Measurements from ENCODE around the gene MARCHF3.
"Not testable (repeated sequence)": the region's sequence is repeated elsewhere in the genome, so short reads cannot be mapped to it uniquely, and the experiment has no call there.

The MARCHF3 gene

GRCh38 chr5:127055880-127056653, 25.7 kb upstream of the MARCHF3 start:
- TF ChIP-seq SP1 (IDR thresholded peaks at IDR 0.05): no peak
- TF ChIP-seq BHLHE40 (IDR thresholded peaks at IDR 0.05; ENCODE audit: borderline replicate concordance): no peak
- no peak for TF ChIP-seq FOXM1 (IDR thresholded peaks at IDR 0.05; ENCODE audit: borderline replicate concordance)
- DNase-seq (ENCODE audit: extremely low spot score): no peak
- CTCF ChIA-PET: no interaction called here
- POLR2A ChIA-PET: interaction anchor here (0.9 to 2.0 kb wide), 3 partner anchors 17 to 21 kb away, joined by 3 to 9 read pairs (median 3); partner anchors contain the start of gene C5orf63

- POLR2A ChIA-PET; DNase-seq (ENCODE audit: extremely low spot score); CTCF ChIA-PET: not testable (repeated sequence)
Measured at GRCh38 chr5:127053551-127053950, 23.2 kb upstream of the MARCHF3 start.

GRCh38 chr5:127053049-127053448, 22.7 kb upstream of the MARCHF3 start:
- TF ChIP-seq FOXM1 (IDR thresholded peaks at IDR 0.05; ENCODE audit: borderline replicate concordance) (no peak), ELF4 (IDR thresholded peaks at IDR 0.05) (no peak), BHLHE40 (IDR thresholded peaks at IDR 0.05; ENCODE audit: borderline replicate concordance) (no peak), LEF1 (IDR thresholded peaks at IDR 0.05; ENCODE audit: borderline replicate concordance) (no peak), ARNT (IDR thresholded peaks at IDR 0.05) (no peak), HDGF (IDR thresholded peaks at IDR 0.05; ENCODE audit: borderline replicate concordance) (no peak), PKNOX1 (IDR thresholded peaks at IDR 0.05) (no peak), FOXK2 (IDR thresholded peaks at IDR 0.05) (no peak)

GRCh38 chr5:127051591-127051990, 21.2 kb upstream of the MARCHF3 start:
- ChIA-PET CTCF (no interaction called here), POLR2A (no interaction called here)
- TF ChIP-seq LEF1 (IDR thresholded peaks at IDR 0.05; ENCODE audit: borderline replicate concordance) (no peak), FOXA1 (IDR thresholded peaks at IDR 0.05) (no peak), L3MBTL2 (conservative IDR thresholded peaks at IDR 0.05) (no peak), HDGF (IDR thresholded peaks at IDR 0.05; ENCODE audit: borderline replicate concordance) (no peak), ARNT (IDR thresholded peaks at IDR 0.05) (no peak), SP1 (IDR thresholded peaks at IDR 0.05) (no peak)
- DNase-seq (ENCODE audit: extremely low spot score): no peak

More at GRCh38 chr5:127053049-127053448, 22.7 kb upstream of the MARCHF3 start:
- DNase-seq (ENCODE audit: extremely low spot score): no peak
- ChIA-PET CTCF (no interaction called here), POLR2A (no interaction called here)

- CTCF ChIA-PET: interaction anchor here (0.8 kb wide), 1 partner anchor 12 kb away, joined by 4 read pairs; no protein-coding TSS in a partner anchor
- no peak for TF ChIP-seq PKNOX1 (IDR thresholded peaks at IDR 0.05)
- POLR2A ChIA-PET: no interaction called here
- no peak for DNase-seq (ENCODE audit: extremely low spot score)
Measured at GRCh38 chr5:127046343-127047072, 16.1 kb upstream of the MARCHF3 start.

GRCh38 chr5:127042593-127042992, 12.2 kb upstream of the MARCHF3 start:
- POLR2A ChIA-PET: no interaction called here
- DNase-seq (ENCODE audit: extremely low spot score): no peak
- TF ChIP-seq FOXA1 (IDR thresholded peaks at IDR 0.05) (no peak), L3MBTL2 (conservative IDR thresholded peaks at IDR 0.05) (no peak), PKNOX1 (IDR thresholded peaks at IDR 0.05) (no peak), FOXK2 (IDR thresholded peaks at IDR 0.05) (no peak), SUZ12 (IDR thresholded peaks at IDR 0.05) (no peak), NFRKB (IDR thresholded peaks at IDR 0.05) (no peak), LEF1 (IDR thresholded peaks at IDR 0.05; ENCODE audit: borderline replicate concordance) (no peak), BHLHE40 (IDR thresholded peaks at IDR 0.05; ENCODE audit: borderline replicate concordance) (no peak)
- CTCF ChIA-PET: no interaction called here

GRCh38 chr5:127041571-127041970, 11.2 kb upstream of the MARCHF3 start:
- TF ChIP-seq FOXK2 (IDR thresholded peaks at IDR 0.05) (no peak), HDGF (IDR thresholded peaks at IDR 0.05; ENCODE audit: borderline replicate concordance) (no peak), SP1 (IDR thresholded peaks at IDR 0.05) (no peak), ELF4 (IDR thresholded peaks at IDR 0.05) (no peak), SUZ12 (IDR thresholded peaks at IDR 0.05) (no peak), ARNT (IDR thresholded peaks at IDR 0.05) (no peak)
- ChIA-PET CTCF (interaction anchor here (1.2 kb wide), 1 partner anchor 10 kb away, joined by 3 read pairs; no protein-coding TSS in a partner anchor), POLR2A (interaction anchor here (2.6 kb wide), 1 partner anchor 10 kb away, joined by 12 read pairs; the partner anchor contains the start of gene MARCHF3)
- DNase-seq (ENCODE audit: extremely low spot score): no peak
